UCSD-AML1 (cell line): ENCODE data around the gene ATP1A3.
"Not testable (repeated sequence)": the region's sequence is repeated elsewhere in the genome, so short reads cannot be mapped to it uniquely, and the experiment has no call there.

Source experiments
- DNase-seq: peaks from one replicate; lab custom pipeline; 2025; ENCODE audit not compliant: unreplicated experiment; lab: John Stamatoyannopoulos, UW

ATP1A3 gene

DNA sequence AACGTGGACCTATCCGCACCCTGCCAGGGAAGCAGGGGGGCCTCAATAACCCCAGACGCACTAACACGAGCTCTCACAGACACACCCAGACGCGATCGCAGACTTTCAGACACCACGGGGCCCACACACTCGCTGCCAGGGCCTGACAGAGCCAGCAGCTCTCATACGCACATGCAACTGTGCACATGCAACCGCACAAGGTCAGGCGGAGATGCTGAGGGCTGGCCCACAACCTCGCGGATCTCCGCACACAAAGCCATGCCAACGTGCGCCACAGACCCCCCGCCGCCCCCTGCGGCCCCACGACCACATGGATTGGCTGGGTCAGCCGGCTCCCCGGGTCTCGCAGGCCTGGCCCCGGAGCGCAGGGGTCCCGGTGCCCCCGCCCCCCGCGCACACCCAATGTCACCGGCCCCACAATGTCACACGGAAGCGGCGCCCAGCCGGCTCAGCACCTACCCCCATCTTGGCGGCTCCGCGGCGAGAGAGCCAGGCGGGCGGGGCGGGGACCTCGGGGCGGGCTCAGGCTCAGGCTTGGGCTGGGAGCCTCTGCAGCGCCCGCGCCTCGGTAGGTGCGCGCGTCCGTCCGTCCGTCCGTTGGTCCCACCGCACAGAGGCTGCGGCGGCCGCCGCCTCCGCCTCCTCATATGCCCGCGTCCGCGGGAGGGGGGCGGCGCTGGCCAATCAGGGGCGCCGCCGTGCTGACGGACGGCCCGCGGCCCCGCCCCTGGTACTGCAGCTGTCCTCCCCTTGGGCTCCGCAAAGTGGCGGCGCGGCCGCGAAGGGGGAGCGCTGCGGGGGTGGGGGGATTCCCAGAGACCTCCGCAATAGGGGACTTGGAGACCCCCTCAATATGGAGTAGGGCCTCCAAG, at the start of gene ATP1A3:
Gene ATP1A3, minus strand, starts transcription at position 619 of the 872 bp plus-strand sequence. Its CDS starts 154 bp downstream, at position 465.
- peak; percentile 59 for DNase-seq

DNA sequence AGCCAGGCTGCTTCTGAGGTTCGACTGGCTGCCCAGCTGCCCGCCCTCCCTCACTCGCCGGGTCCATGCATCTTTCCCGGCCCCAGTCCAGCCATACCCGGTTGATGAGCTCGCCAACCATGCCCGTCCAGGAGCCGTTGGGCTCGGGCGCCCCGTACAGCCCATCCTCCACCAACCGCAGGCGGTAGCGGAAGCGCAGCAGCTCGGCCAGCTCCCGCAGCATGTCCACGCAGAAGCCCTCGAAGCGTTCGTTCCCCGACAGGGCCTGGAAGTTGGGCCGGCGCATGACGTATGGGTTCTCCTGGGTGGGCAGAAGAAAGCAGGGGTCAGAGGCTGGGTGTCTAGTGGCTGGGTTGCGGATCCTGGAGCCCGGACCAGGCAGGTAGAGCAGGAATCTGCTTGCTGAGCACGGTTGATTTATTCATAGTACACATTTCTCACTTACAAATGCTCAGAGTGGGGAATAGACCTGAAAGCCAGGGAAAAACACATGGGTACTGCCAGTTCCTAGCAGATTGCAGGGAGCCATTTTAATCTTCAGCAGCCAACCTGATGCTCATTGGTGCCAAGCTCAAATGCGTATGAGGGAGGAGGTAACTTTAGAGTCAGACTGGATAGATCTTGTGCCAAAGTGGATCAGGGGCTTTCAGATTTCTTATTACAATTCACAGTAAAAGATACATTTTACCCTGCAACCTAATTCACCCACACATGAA, 48.6 kb upstream of the ATP1A3 start:
- no peak for DNase-seq

DNA sequence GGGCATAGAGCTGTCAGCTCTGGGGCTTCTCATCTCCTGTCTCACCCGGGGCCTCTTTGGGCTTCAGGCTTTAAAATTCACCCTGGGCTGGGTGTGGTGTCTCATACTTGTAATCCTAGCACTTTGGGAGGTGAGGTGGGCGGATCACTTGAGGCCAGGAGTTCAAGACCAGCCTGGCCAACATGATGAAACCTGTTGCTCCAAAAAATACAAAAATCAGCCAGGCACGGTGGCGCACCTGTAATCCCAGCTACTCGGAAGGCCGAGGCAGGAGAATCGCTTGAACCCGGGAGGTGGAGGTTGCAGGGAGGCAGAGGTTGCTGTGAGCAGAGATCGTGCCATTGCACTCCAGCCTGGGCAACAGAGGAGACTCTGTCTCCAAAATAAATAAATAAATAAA, 46.5 kb upstream of the ATP1A3 start:
- DNase-seq, result not testable (repeated sequence)

DNA sequence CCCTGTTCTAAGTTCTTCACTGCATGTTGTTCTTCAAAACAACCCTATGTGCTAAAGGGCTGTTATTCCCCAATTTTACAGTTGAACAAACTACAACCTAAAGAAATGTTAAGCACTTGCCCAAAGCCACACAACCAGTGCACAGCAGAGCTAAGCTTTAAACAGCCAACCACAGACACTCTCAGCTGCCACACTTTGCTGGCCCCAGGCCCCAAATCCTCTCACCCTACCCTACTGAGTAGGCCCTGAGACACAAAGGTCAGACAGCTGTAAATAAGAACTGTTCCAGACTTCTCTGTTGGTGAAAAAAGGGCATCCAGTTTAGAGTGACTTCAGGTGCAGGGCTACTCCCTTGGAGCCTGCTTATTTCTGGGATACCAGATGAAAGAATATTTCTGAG, 46.0 kb upstream of the ATP1A3 start:
- DNase-seq, result no peak

DNA sequence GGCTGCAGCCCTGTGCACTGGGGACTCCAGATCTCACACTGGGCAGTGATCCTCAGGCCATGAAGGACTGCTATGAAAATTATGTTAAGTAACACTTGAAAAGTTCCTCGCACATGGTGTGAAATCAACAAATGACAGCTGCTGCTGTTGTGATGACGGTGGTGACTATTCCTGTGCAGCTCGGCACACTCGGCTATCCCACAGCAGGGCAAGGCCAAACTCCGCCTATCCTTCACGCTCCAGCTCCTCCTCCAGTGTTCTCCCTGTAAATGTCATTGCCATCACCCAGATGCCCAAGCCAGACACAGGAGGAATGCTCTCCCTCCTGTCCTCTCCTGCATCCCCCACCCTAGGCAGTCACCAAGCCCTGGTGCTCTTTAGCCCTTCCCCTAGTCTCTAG, 44.6 kb upstream of the ATP1A3 start:
- DNase-seq, result no peak

DNA sequence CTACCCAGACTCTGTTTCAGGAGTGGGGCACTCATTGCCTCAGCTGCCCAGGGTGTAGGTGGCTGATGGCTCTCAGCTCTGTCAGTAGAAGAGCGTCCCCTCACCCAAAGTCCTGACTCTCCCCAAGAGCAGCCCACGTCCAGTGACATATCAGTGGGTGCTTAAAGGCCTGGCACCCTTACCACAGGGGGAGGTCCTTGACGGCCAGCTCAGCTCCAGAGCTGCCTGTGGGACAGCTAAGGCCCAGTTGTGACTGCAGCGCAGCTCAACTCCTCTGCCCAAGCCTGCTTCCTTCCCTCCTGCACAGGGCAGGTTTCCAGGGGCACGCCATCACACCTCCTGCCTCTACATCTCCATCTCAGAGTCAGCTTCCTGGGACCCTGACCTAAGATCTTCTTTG, 43.6 kb upstream of the ATP1A3 start:
- no peak for DNase-seq

DNA sequence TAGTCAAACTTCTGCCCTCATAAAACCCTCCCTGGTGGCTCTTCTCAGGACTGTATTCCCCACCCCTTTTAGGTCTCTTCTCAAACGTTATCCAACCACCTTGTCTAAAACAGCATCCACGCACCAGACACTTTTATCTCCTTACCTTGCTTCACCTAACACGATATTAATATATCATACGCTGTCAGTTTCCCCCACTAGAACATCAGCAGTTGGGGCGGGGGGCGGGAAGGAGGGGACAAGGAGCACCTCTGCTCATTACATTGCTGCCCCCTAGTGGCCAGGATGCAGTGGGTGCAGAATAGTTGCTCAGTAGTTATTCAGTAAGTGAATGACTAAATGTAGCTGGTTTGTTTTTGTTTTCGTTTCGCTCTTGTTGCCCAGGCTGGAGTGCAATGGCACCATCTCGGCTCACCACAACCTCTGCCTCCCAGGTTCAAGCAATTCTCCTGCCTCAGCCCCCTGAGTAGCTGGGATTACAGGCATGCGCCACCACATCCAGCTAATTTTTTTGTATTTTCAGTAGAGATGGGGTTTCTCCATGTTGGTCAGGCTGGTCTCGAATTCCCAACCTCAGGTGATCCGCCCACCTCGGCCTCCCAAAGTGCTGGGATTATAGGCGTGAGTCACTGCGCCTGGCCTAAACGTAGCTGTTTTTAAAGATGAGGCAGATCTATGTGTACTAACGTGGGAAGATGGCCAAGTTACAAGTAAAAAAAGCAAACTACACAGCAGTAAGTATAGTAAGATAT, 40.8 kb upstream of the ATP1A3 start:
- peak; percentile 26 for DNase-seq

DNA sequence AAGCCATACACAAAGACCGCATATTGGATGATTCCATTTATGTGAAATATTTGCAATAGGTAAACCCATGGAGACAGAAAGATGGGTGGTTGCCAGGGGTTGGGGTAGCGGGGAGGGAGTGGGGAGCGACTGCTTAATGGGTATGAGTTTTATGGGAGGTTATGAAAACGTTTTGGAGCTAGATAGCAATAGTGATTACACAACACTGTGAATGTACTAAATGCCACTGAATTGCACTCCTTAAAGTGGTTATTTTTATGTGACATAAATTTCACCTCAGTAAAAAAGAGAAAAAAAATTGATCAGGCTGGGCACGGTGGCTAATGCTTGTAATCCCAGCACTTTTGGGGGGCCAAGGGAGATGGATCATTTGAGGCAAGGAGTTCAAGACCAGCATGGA, 39.4 kb upstream of the ATP1A3 start:
- no peak for DNase-seq

DNA sequence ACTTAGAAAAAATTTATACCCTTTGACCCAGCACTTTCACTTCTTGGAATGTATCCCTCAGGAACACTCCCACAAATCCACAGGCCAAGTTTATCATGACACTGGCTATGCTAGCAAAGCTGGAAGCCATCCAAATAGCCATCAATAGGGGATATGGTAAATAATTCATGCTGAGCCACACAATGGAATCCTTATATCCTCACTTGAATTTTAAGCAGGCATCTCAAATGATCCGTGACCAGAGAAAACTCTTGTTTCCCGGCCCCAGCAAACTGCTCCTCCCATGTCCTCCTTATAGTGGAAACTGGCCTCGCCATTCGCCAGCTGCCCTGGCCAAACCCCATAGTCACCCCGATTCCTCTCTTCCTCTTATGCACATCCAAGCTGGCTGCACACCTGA, 38.4 kb upstream of the ATP1A3 start:
- DNase-seq, result no peak

DNA sequence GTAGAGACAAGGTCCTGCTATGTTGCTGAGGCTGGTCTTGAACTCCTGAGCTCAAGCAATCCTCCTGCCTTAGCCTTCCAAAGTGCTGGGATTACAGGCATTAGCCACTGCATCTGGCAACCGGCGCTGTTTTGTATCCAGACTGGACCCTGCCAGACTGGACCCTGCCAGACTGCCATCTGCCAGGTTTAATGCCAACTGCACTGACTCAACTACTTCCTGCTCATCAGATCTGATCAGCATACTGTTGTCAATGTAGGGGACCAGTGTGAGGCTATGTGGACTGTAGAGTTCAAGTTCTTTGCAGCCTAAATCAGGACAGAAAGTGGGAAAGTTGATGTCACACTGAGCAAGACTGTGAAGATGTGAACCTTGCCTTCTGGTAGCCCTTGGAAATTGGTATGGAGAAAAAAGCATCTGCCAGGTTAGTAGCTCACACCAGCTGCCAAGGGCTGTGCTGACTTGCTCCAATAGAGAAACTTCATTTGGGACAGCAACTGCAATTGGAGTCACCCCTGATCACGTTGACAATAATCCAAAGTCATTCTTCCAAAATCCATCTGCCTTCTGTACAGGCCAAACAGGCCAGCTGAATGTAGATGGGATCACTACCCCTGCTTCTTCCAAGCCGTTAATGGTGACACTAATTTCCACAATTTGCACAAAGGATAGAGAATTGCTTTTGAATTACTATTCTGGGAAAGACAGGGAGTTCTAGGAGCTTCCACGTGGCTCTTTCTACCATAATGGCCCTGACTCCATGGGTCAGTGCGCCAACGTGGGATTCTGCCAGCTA, 36.8 kb upstream of the ATP1A3 start:
- no peak for DNase-seq

DNA sequence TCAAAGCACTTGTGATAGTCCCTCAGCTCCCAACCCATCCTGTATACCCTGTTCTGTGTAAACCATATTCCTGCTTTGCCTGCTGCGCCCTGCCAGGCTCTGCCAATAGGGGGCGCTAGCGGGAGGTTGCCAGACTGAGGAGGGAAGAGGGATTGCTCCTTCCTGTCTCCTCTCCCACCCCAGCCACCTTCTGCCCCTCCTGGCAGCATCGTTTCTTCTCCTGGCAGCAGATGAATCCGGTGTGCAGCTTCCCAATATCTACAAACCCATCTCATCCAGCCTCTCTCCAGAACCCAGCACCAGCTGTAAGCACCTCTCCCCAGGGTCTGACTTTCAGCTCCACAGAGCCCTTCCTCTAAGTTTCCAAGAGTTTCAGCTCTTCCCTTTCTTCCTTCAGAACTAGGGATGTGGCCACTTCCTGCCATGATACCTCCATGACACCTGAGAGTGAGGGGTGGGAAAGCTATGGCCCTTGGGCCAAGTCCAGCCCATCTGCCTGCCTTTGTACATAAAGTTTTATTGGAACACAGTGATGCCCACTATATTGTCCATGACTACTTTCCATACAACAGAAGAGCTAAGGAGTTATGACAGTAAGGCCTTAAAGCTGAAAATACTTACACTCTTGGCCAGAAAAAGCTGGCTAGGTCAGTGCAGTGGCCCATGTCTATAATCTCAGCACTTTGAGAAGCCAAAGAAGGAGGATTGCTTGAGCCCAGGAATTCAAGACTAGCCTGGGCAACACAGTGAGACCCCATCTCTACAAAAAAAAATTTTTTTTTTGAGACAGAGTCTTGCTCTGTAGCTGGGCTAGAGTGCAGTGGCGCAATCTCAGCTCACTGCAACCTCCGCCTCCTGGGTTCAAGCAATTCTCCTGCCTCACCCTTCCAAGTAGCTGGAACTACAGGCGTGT, 34.5 kb upstream of the ATP1A3 start:
- peak; percentile 59 for DNase-seq

DNA sequence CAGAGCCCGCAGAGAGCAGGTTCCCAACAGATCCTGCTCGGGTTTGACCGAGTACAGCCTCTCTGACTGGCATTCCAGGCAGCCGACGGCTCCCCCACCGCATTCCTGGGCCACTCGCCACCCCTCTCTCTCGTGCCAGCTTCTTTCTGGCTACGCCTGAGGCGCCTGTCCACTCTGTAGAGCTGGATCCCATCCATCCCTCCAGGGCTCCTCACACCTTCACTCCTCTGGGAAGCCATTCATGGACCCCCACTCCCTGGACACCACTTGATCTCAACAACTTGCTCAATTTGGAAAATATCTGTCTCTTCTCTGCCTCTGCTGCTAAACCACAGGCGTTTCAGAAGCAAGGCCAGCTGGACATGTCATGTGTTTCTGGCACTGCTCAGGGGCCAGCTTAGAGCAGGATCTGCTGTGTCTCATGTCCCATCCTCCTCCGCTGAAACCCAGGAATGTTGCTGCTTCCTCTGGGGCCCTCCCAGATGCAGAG, 30.6 kb upstream of the ATP1A3 start:
- DNase-seq, result no peak

DNA sequence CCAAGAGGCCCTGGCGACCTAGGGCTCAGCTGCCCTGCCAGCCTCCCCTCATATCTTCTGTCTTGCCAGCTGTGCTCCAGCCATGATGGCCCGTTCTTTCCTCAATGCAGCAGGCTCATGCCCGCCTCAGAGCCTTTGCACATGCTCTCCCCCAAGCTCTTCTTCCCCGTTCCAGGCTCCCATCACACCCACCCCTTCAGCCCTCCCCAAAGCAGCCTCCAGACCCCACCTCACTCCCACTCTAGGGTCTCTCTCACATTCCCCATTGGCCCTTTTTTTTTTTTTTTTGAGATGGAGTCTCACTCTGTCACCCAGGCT, 29.9 kb upstream of the ATP1A3 start:
- DNase-seq, result no peak

DNA sequence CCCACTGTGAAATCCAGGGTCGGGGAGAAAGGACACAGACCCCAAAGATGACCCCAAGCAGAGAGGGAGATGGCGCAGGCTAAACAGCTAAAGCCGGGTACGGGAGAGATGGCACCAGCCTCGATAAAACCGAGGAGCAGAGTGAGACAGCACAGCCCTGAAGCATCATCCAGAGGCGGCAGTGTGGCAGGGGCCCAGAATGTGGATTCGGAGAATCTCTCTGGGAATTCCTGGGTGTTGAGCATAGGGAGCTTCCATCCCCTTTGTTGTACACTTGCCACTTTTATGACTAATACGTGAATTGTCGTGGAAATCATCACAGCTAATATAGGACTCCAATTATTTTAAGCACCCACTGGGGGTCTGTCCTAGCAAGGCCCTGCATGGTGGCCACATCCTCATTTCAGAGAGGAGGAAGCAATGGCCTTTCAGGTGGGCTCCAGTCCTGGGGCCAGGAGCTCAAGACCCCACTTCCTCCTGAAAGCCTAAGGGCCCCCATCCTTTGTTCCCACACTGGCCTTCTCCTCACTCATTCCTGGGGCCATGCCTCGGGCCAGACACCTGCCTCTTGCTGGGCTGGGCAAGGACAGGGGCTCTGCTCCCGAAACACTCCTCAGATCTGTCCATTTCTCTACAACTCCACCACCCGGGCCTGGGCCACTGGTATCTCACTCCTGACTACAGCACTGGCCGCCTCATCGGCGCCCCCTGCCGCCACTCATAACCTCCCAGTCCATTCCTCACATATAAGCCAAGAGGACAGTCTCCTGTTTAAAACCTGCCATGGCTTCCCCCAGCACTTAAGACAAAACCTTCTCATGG, 29.3 kb upstream of the ATP1A3 start:
- DNase-seq, result peak; percentile 49

DNA sequence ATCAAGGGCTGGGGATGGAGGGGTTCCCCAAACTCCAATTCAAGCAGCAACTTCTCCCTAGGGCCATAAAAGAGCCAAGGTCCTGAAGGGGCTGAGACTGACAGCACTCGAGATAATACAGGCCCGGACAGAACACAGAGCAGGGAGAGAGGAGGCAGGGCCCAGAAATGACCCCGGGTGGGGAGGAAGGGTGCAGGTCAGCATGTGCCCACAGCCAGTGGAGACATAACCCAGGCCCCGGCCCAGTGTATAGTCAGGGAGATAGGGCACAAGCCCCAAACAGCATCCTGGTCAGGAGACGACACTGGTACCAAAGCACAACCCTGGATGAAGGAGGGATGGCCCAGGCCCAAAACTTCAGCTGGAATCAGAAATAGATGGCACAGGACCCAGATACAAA, 28.6 kb upstream of the ATP1A3 start:
- DNase-seq, result no peak

DNA sequence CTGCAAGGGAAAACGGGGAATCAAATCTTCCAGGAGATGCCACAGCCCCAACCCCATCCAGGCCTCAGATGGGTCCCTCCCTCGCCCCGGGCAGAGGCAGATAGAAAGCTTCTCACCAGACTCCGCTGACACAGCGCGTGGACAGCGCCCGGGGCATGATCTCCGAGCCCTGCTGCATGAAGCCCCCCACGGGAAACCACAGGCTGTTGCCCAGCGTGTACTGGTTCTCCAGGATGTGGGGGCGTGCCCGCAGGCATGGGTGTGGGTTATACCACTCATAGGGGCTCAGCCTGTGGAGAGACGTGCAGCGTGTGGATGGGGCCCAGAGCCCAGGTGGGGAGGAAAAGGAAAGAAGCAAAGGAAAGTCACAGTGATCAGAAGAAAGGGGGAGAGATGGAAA, 27.2 kb upstream of the ATP1A3 start:
- DNase-seq, result no peak

DNA sequence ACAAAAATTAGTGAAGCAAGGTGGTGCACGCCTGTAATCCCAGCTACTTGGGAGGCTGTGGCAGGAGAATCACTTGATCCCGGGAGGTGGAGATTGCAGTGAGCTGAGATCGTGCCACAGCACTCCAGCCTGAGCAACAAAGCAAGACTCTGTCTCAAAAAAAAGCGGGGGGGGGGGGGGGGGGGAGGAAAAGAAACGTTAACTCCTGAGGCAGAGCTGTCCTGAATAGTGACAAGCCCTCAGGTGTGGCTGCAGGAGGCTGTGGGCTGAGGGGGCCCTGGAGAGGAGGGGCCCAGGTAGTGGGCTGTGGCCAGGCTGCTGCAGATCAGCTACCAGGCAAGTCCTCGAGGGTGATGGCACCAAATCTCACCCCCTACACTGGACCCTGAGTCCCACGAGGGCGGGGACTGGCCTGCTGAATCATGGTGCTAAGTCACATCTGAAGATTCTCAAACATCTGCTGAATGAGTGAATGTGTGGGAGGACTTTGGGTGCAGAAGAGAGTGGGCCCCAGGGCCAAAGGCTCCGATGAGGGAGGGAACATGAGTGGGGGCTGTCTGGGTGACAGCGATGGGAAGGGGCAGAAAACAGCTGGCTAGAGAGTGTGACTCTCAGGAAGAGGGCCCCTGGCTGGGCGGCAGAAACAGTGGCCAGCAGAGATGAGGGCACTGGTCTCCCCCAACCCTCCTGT, 24.6 kb upstream of the ATP1A3 start:
- no peak for DNase-seq

DNA sequence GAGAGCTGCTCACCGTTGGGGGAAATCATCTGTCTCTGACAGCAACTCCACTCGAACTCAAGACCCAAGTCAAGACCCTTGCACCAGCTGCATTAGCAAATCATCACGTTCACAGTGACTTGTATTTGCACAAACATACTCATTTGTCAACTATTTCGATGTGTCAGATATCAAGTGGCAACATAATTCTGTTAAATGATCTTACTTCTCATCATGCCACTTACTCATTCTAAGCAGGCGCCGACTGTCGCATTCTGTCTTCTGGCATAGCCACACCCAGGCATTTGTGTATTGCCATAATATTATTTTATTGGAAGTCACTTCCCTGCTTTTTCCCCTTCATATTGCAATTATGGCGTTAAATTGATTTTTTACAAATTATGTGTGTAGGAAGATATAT, 23.0 kb upstream of the ATP1A3 start:
- no peak for DNase-seq
